ENCODE results near the gene DYSF.

DNA sequence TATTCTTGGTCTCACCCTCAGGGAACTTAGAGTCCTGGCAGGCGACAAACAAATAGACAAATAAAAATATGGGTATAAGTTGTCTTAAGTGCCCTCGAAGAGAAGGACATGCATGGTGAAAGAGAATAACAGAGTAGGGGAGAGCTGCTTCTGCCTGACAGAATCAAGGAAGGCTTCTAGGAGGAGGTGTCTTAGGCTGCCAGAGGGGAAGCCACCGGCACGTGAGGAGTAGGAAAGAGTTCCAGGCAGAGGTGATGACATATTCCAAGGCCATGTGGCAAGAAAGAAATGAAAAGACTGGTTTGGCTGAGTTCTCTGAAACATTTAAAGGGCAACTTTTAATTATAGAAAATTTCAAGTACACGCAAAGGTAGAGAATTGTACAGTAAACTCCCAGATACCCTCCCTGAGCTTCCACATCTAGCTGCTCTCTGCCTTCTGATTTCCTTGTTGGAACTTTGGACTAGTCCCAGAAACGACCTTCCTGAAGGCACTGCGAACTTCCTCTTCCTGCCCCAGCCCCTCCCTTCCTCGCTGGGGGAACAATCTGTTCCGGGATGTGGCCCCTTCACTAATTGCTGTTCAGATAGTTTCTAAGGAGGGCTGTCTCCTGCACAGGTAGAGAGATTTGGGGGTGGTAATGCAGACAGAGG, 91.7 kb downstream of the DYSF start:
- no peak for TF ChIP-seq CTCF (optimal IDR thresholded peaks at IDR 0.05 in 1 of 3, IDR thresholded peaks at IDR 0.05 in 1 of 3, conservative IDR thresholded peaks at IDR 0.05 in 1 of 3; ENCODE audit: extremely low read depth in 1 of 3, insufficient read depth in 2 of 3, low read length in 3 of 3)
- no peak for TF ChIP-seq EZH2 (IDR thresholded peaks at IDR 0.05; ENCODE audit: low read length)

Measured in keratinocyte (primary cell).